ENCODE data around the gene DNAJB7. TPM values are rescaled to one million over a fixed set of nuclear protein-coding genes. Genes with fewer than 3 reads are reported as not detected.
A peak's percentile ranks its signal among the peaks of the same experiment; 100 is the strongest.
"Not testable (repeated sequence)": the region's sequence is repeated elsewhere in the genome, so short reads cannot be mapped to it uniquely, and the experiment has no call there.

DNAJB7 gene
- total RNA-seq, 1 donor from 2014 or later = not detected

- DNase-seq (ENCODE audit: low read depth) = no peak
Observed at GRCh38 chr22:40844951-40845350, 17.0 kb downstream of the DNAJB7 start.

- no peak for DNase-seq (ENCODE audit: low read depth)
Observed at GRCh38 chr22:40838486-40838885, 23.4 kb downstream of the DNAJB7 start.

- no peak for DNase-seq (ENCODE audit: low read depth)
Observed at GRCh38 chr22:40834619-40835018, 27.3 kb downstream of the DNAJB7 start.

GRCh38 chr22:40829131-40829530 lies 32.8 kb downstream of the DNAJB7 start:
- DNase-seq (ENCODE audit: low read depth) = no peak

- peak; percentile 58 for DNase-seq (ENCODE audit: low read depth)
Observed at GRCh38 chr22:40826984-40827741, 34.8 kb downstream of the DNAJB7 start.

- DNase-seq (ENCODE audit: low read depth) = not testable (repeated sequence)
Observed at GRCh38 chr22:40826292-40826691, 35.6 kb downstream of the DNAJB7 start.

GRCh38 chr22:40823426-40823825 lies 38.5 kb downstream of the DNAJB7 start:
- no peak for DNase-seq (ENCODE audit: low read depth)

GRCh38 chr22:40819599-40820140 lies 42.2 kb downstream of the DNAJB7 start:
- peak; percentile 19 for DNase-seq (ENCODE audit: low read depth)

GRCh38 chr22:40818747-40819598 lies 42.9 kb downstream of the DNAJB7 start, which contains the start of gene SLC25A17:
Gene SLC25A17 (minus strand): TSS chr22:40819346. CDS start chr22:40819248, 98 bp downstream.
- DNase-seq (ENCODE audit: low read depth) = peak; percentile 53

- DNase-seq (ENCODE audit: low read depth) = no peak
Observed at GRCh38 chr22:40818192-40818746, 43.6 kb downstream of the DNAJB7 start.

GRCh38 chr22:40817737-40818136 lies 44.2 kb downstream of the DNAJB7 start:
- DNase-seq (ENCODE audit: low read depth) = no peak

GRCh38 chr22:40813912-40814315 lies 48.0 kb downstream of the DNAJB7 start:
- no peak for DNase-seq (ENCODE audit: low read depth)

Other genes with a start within 250 kb of the DNAJB7 start
- gene MRTFA, start 225.4 kb downstream of the DNAJB7 start, total RNA-seq = 29.3 and 77.7 TPM in 2 replicates
- gene MCHR1, start 182.6 kb downstream of the DNAJB7 start, total RNA-seq = 0.50 and 2.4 TPM in 2 replicates
- gene SLC25A17, start 42.8 kb downstream of the DNAJB7 start, total RNA-seq = 27.4 and 31.8 TPM in 2 replicates
- gene ST13, start 5.5 kb downstream of the DNAJB7 start, total RNA-seq = 158 and 255 TPM in 2 replicates
- 3.5 and 14.7 TPM in 2 replicates for gene XPNPEP3, start 5.0 kb downstream of the DNAJB7 start, total RNA-seq
- gene RBX1, start 89.3 kb upstream of the DNAJB7 start, total RNA-seq = 36.6 and 123 TPM in 2 replicates
- 15.5 and 168 TPM in 2 replicates for gene EP300, start 230.5 kb upstream of the DNAJB7 start, total RNA-seq

Measured in renal cortical epithelial cell (primary cell).